Uterus (tissue), 4 donors: ENCODE measurements around the gene TXNRD2. TPM values are rescaled to one million over a fixed set of nuclear protein-coding genes. Genes with fewer than 3 reads are reported as not detected.

Experiments used
- DNase-seq, 2 donors: peaks; one replicate each; pipeline ENCODE4 v3.0.0-alpha.2; 2019 to 2020
- H3K27ac ChIP-seq, 2 donors: fragments of 200-600 bp; sonication (generic); 1 replicate in 1 of 2; 2 replicates in 1 of 2; pipeline ENCODE4 v1.5.1; 2016 to 2018
- H3K27me3 ChIP-seq, 2 donors: fragments of 200-600 bp; sonication (generic); one replicate each; pipeline ENCODE4 v1.5.1; 2018 to 2019; ENCODE audit warnings: control low read depth in 1 of 2
- H3K36me3 ChIP-seq, 2 donors: fragments of 200-600 bp; sonication (generic); one replicate each; pipeline ENCODE4 v1.5.1; 2019; ENCODE audit warnings: control low read depth in 1 of 2
- H3K4me1 ChIP-seq, 2 donors: fragments of 200-600 bp; sonication (generic); one replicate each; pipeline ENCODE4 v1.5.1; 2018 to 2019; ENCODE audit warnings: control low read depth in 1 of 2
- H3K4me3 ChIP-seq, 2 donors: fragments of 200-600 bp; sonication (generic); 1 replicate in 1 of 2; 2 replicates in 1 of 2; pipeline ENCODE4 v1.5.1; 2018 to 2019; ENCODE audit warnings: mild to moderate bottlenecking in 1 of 2
- H3K9me3 ChIP-seq, 2 donors: fragments of 200-600 bp; sonication (generic); one replicate each; pipeline ENCODE4 v1.5.1; 2019; ENCODE audit warnings: control low read depth in 1 of 2
- CTCF ChIP-seq, 4 experiments: fragments of 200-600 bp in 2 of 4; fragments of 450-650 bp in 2 of 4; sonication (generic) in 2 of 4; IDR thresholded peaks; one replicate each; pipeline ENCODE4 v1.5.1; 2016 to 2019; ENCODE audit warnings: antibody characterized with exemption in 4 of 4, mild to moderate bottlenecking in 2 of 4, moderate library complexity in 1 of 4
- POLR2A ChIP-seq, 2 donors: fragments of 450-650 bp; IDR thresholded peaks; one replicate each; pipeline ENCODE4 v1.6.1; 2016; ENCODE audit warnings: antibody characterized with exemption in 2 of 2, mild to moderate bottlenecking in 1 of 2, moderate library complexity in 1 of 2
- intact Hi-C: fragments of 100-400 bp; cut with DNase I; formaldehyde crosslinking; loops from one replicate; pipeline ENCODE4 v1.15.1; 2023; ENCODE audit warnings: low total_unique reads
- total RNA-seq, 4 donors: library from RNA; depleted of rRNA in 3 of 4; stranded (reverse); fragments of >200 nt in 3 of 4; gene quantifications; one replicate each; pipeline versions ENCODE4 v1.1.0 to v1.2.4, GENCODE V29; 2014 to 2023
- donor health status: DM: yes; HTN: yes; CAD: no.

Gene TXNRD2
- total RNA-seq, 4 donors from 2014 or later, result 14.7 to 48.9 (median 25.6) TPM

GRCh38 chr22:19892257-19892879, 49.2 kb downstream of the TXNRD2 start:
- peak overlapping the region; percentile 75 to 82 for H3K27ac ChIP-seq
- H3K9me3 ChIP-seq, result no peaks in the 10 kb centered on the region
- no peaks in the 10 kb centered on the region for H3K27me3 ChIP-seq
- H3K4me3 ChIP-seq, result peak overlapping the region; percentile 1 to 2
- peaks cover 10 to 11% of the 10 kb centered on the region in 2 donors for H3K4me1 ChIP-seq
- H3K36me3 ChIP-seq, result no peaks in the 10 kb centered on the region
- peak; percentile 47 to 57 for DNase-seq
- intact Hi-C loops, result no loop called here
- TF ChIP-seq CTCF (IDR thresholded peaks at IDR 0.05) (no peak), POLR2A (IDR thresholded peaks at IDR 0.05) (no peak)

- intact Hi-C loops, result no loop called here
- H3K4me3 ChIP-seq, result peak overlapping the region; percentile 1 to 2
- H3K27me3 ChIP-seq, result no peaks in the 10 kb centered on the region
- no peaks in the 10 kb centered on the region for H3K36me3 ChIP-seq
- DNase-seq, result peak; percentile 35 to 63
- peaks cover 10 to 11% of the 10 kb centered on the region in 2 donors for H3K4me1 ChIP-seq
- H3K27ac ChIP-seq, result peak overlapping the region; percentile 75 to 82
- no peaks in the 10 kb centered on the region for H3K9me3 ChIP-seq
- TF ChIP-seq CTCF (IDR thresholded peaks at IDR 0.05) (no peak), POLR2A (IDR thresholded peaks at IDR 0.05) (no peak)
These were observed 50.0 kb downstream of the TXNRD2 start for GRCh38 chr22:19891317-19892256.

- Histone ChIP-seq H3K27ac (peak overlapping the region; percentile 40 to 82), H3K4me1 (peaks cover 10 to 11% of the 10 kb centered on the region in 2 donors), H3K4me3 (no peak overlapping the region), H3K27me3 (no peaks in the 10 kb centered on the region), H3K36me3 (no peaks in the 10 kb centered on the region), H3K9me3 (no peaks in the 10 kb centered on the region)
- DNase-seq, result no peak
- intact Hi-C loops, result no loop called here
- TF ChIP-seq POLR2A (IDR thresholded peaks at IDR 0.05) (no peak), CTCF (IDR thresholded peaks at IDR 0.05) (no peak)
These were observed 50.9 kb downstream of the TXNRD2 start for GRCh38 chr22:19890502-19891316.

GRCh38 chr22:19889951-19890350, 51.7 kb downstream of the TXNRD2 start:
- no peak overlapping the region for H3K4me3 ChIP-seq
- peaks cover 10 to 11% of the 10 kb centered on the region in 2 donors for H3K4me1 ChIP-seq
- H3K27me3 ChIP-seq, result no peaks in the 10 kb centered on the region
- no peak for DNase-seq
- no peak overlapping the region for H3K27ac ChIP-seq
- no peaks in the 10 kb centered on the region for H3K36me3 ChIP-seq
- no peaks in the 10 kb centered on the region for H3K9me3 ChIP-seq
- intact Hi-C loops, result no loop called here
- TF ChIP-seq POLR2A (IDR thresholded peaks at IDR 0.05), result no peak
- TF ChIP-seq CTCF (IDR thresholded peaks at IDR 0.05), result no peak
